Hematopoietic multipotent progenitor cell (in vitro differentiated cells): ENCODE measurements around the gene ZNF618. TPM values are rescaled to one million over a fixed set of nuclear protein-coding genes. Genes with fewer than 3 reads are reported as not detected.

Source experiments
- DNase-seq, 3 donors: peaks; one replicate each; pipeline ENCODE4 v3.0.0-alpha.2; 2011 to 2015; ENCODE audit warnings: low read depth in 2 of 3, low spot score in 2 of 3
- total RNA-seq: library from RNA; depleted of rRNA; stranded (reverse); fragments of >200 nt; gene quantifications from one replicate; pipeline ENCODE4 v1.2.3, GENCODE V29; 2012

Gene ZNF618
- total RNA-seq, 1 donor, result 20.2 TPM

DNA sequence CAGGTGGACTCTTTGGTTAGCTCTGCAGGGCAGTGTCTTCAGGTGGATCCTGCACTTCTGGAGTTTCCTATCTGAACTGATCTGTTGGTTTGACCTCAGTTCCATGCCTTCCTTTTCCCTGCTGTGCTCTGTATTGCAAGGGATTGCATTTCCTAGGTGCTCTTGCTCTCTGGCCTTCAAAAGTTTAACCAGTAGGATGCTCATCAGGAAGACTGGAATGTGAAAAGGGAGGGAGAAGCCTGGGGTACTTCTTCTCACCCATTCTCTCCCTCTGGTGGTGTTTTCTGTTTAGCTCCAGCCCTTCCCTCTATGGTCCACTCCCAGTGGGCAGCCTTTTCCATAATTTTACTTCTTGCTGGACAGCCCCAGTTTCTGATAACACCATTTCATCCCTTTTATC, 78.5 kb downstream of the ZNF618 start:
- no peak for DNase-seq

DNA sequence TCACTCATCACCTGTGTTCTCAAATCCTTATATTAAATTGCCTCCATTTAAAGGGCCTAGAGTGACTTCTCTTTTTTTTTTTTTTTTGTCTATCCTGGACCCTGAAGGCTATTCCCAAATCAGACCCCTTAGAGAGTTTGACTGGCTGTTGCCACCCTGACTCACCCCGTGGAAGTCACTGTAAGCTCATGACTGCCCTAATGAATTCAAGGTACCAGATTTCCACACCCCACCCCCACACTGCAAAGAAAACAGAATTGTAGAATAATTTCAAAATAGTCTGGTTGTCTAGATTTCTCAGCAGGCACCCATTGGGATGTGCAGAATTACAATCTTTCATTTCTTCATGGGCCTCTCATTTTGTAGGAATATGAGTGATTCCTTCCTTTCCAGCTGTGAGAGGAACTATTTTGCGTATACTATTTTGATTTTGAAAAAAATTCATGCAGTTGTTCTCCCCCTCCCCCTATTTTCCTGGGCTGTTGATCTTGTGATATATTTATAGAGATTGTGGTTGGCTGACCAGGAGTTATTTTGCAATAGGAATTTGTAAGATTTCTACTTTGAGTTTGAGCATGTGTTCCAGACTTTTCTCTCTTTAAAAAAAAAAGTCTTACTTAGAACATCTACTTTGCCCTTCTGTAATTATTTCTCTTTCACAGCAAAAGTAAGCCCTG, 79.1 kb downstream of the ZNF618 start:
- no peak for DNase-seq

DNA sequence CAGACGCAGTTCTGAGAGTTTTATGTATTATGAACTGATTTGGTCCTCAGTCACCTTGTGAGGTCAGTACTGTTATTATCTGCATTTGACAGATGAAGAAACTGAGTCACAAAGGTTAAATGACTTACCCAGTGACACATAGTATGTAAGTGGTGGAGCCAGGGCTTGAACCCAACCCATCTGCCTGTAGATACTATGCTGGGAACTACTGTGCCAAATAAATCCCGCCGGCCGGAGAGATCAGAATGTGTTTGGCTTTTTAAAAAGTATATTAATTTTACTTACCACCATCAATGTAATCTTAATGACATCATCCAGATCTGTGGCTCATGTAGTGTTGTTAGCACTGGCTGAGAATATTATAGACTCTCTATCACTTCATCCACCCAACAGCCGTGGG, 80.8 kb downstream of the ZNF618 start:
- no peak for DNase-seq

DNA sequence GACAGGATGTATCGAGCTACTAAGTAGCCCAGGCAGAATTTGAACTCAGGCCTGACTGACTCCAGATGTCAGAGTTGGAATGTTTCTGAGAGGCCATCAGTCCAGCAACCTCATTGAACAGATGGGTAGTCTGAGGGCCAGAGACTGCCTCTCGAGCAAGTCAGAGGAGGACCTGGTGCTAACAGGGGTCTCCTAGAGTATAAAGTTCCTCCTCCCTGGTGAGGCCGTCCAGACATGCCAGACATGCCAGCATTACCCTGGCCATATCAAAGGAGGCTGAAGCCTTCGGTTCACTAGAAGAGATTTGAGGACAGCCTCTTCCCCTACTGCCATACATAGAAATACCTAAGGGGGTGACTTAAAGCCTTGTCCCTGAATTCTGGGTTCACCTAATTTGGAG, 81.2 kb downstream of the ZNF618 start:
- no peak for DNase-seq

GRCh38 chr9:113957821-113958341, 81.8 kb downstream of the ZNF618 start:
- no peak for DNase-seq

GRCh38 chr9:113958556-113958955, 82.4 kb downstream of the ZNF618 start:
- DNase-seq, result no peak

GRCh38 chr9:113960768-113961167, 84.7 kb downstream of the ZNF618 start:
- no peak for DNase-seq

GRCh38 chr9:113962396-113962795, 86.3 kb downstream of the ZNF618 start:
- no peak for DNase-seq

DNA sequence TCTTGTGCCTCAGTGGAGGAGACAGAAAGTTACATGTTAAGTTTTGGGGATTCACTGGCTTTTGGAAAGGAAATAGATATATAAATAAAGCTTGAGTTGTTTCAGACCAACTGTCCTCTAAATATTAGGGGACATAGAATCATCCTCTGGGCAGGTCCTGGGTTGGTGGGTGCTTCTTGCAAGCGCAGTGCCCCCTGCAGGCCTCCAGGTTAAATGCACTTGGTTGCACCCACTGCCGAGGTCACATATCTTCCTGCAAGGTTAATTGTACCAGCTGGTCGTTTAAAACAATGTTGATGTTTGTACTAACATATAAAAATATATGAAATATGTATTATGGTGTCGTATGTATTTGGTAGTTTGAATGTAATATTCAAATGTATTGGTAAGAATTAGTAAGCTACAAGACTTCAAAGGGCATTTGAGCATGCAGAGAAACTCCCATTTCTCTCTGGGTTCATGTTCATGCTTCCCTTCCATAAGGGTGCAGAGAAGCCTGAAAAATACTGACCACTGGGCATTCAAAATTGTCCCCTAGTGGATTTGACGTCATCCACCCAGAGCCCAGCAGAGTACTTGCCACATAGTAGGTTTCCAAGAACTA, 87.0 kb downstream of the ZNF618 start:
- DNase-seq, result peak in 2 of 3 donors; percentile 43 to 61

GRCh38 chr9:113963696-113964494, 87.8 kb downstream of the ZNF618 start:
- no peak for DNase-seq

DNA sequence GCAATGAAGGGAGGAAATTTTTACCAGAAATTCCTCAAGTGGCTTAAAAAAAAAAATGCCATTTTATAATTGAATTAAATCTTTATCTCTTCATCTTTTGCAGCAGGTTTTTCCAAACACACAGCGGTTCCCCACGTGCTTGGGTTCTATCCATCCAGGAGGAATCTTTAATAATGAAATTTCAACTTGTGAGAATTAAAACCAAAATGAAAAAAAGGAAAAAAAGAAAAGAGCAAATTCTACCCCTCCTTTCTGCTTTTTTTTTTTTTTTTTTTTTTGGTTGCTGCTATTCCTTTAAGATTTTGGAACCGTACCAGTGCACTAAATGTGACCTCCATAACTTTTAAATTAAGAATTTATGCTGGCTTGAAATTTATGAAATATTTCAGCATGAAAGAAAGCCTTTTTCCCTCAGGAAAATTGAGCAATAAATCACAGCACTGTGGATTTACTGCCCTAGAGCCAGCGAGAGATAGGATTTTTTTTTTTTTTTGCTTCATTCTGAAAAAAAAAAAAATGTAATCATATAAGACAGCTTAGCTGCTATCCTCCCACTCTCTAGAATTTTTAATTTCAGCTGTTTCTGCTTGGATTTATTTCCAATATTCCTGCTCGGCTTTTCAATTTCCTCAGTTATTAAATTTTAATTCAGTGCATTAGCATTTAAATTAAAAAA, 88.5 kb downstream of the ZNF618 start:
- DNase-seq, result no peak

- no peak for DNase-seq
Measured at GRCh38 chr9:113966394-113966793, 90.3 kb downstream of the ZNF618 start.

DNA sequence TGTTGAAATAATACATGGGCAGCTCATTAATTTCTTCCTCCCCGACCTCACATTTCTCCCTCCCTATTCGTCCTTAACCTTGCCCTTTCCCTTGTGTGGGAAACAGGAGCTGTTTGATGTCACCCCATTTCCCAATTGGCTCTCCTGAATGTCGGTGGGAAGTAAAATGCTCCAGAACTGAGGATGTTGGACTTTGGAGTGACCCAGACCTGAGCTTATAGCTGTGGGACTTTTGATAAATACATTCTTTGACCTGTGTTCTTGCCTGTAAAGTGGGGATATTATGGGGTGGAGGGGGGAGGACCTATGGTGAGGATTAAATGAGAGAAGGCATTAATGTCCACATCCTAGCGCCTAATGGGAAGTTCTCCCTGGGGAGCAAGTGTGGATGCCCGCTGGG, 91.3 kb downstream of the ZNF618 start:
- no peak for DNase-seq

- DNase-seq, result no peak
Measured at GRCh38 chr9:113969343-113969742, 93.2 kb downstream of the ZNF618 start.

GRCh38 chr9:113973226-113973625, 97.1 kb downstream of the ZNF618 start:
- DNase-seq, result no peak

- DNase-seq, result no peak
Measured at GRCh38 chr9:113973963-113974413, 97.9 kb downstream of the ZNF618 start.

GRCh38 chr9:113976915-113977314, 100.8 kb downstream of the ZNF618 start:
- DNase-seq, result no peak

DNA sequence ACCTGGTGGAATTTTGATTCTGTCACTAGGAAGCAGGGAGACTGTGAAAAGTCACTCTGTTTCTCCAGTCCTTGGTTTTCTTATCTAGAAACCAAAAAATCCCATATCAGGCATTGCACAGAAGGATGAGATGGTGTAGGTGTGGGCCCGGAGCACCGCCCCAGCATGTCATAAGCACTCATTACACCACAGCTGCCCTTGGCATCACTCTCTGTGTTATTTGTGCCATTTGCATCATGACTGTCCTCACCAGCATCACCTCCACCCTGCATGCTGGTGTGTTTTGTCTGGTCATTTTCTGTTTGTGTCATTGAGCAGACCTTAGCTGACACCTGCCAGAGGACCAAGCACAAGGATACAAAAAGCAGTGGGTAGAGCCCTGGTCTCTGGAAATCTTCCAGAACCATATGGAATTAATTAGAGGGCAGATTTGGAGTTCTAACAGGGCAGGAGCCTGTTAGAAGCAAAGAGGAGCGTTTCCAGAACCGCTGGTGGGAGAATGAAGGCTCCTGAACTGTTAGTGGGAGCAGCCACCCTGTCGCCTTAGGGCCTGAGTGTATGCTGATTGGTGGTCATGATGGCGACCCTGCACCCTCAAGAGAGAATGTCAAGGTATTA, 102.7 kb downstream of the ZNF618 start:
- no peak for DNase-seq

- no peak for DNase-seq
Measured at GRCh38 chr9:113979343-113980127, 103.4 kb downstream of the ZNF618 start.
